ENCODE data around the gene ZNF48. TPM values are rescaled to one million over a fixed set of nuclear protein-coding genes. Genes with fewer than 3 reads are reported as not detected.
A peak's percentile ranks its signal among the peaks of the same experiment; 100 is the strongest.

Gene ZNF48
- total RNA-seq, 2 donors from 2014 or later, result 9.3 to 12.2 TPM

- peaks cover 51% of the 10 kb centered on the region for H3K4me1 ChIP-seq
- DNase-seq, result no peak
- H3K27ac ChIP-seq, result peak overlapping the region; percentile 76 to 86 (median 84)
Observed at GRCh38 chr16:30413112-30413806, 18.0 kb downstream of the ZNF48 start.

GRCh38 chr16:30414159-30414558 lies 18.9 kb downstream of the ZNF48 start:
- H3K4me1 ChIP-seq, result peaks cover 45% of the 10 kb centered on the region
- DNase-seq (peak; percentile 56 to 78 (median 72)), ATAC-seq (peak; percentile 24)
- H3K4me3 ChIP-seq, result no peak overlapping the region
- no peaks in the 10 kb centered on the region for H3K9me3 ChIP-seq
- no peak for TF ChIP-seq CTCF (IDR thresholded peaks at IDR 0.05)
- TF ChIP-seq POLR2A (IDR thresholded peaks at IDR 0.05), result no peak
- no peaks in the 10 kb centered on the region for H3K36me3 ChIP-seq (replicated peaks in 1 of 2; ENCODE audit: insufficient read depth in 1 of 2, low read depth in 2 of 2)
- H3K27ac ChIP-seq, result peak overlapping the region; percentile 76 to 86 (median 84)
- no peaks in the 10 kb centered on the region for H3K27me3 ChIP-seq
- 44 to 51% methylated on average over 5 of the region's 5 CpGs for WGBS, 2 donors
- intact Hi-C loops (cut with DNase I), result no loop called here

More at GRCh38 chr16:30413112-30413806, 18.0 kb downstream of the ZNF48 start:
- Histone ChIP-seq H3K36me3 (replicated peaks in 1 of 2; ENCODE audit: insufficient read depth in 1 of 2, low read depth in 2 of 2) (no peaks in the 10 kb centered on the region), H3K27me3 (no peaks in the 10 kb centered on the region), H3K4me3 (no peak overlapping the region), H3K9me3 (no peaks in the 10 kb centered on the region)
- no peak for TF ChIP-seq CTCF (IDR thresholded peaks at IDR 0.05)
- no peak for TF ChIP-seq POLR2A (IDR thresholded peaks at IDR 0.05)
- intact Hi-C loops (cut with DNase I), result no loop called here
- no peak for ATAC-seq
- 62 to 64% methylated on average over 6 of the region's 6 CpGs for WGBS, 2 donors

GRCh38 chr16:30416047-30416603 lies 20.9 kb downstream of the ZNF48 start:
- no peaks in the 10 kb centered on the region for H3K27me3 ChIP-seq
- no peaks in the 10 kb centered on the region for H3K9me3 ChIP-seq
- 81 to 86% methylated on average over 4 of the region's 4 CpGs for WGBS, 2 donors
- ATAC-seq (no peak), DNase-seq (no peak)
- H3K4me3 ChIP-seq, result no peak overlapping the region
- H3K27ac ChIP-seq, result no peak overlapping the region
- peaks cover 35% of the 10 kb centered on the region for H3K4me1 ChIP-seq
- no peak for TF ChIP-seq POLR2A (IDR thresholded peaks at IDR 0.05)
- TF ChIP-seq CTCF (IDR thresholded peaks at IDR 0.05), result no peak
- no peaks in the 10 kb centered on the region for H3K36me3 ChIP-seq (replicated peaks in 1 of 2; ENCODE audit: insufficient read depth in 1 of 2, low read depth in 2 of 2)
- intact Hi-C loops (cut with DNase I), result no loop called here

- ATAC-seq (no peak), DNase-seq (peak in 2 of 4 donors; percentile 17 to 29)
- peaks cover 35% of the 10 kb centered on the region for H3K4me1 ChIP-seq
- peak overlapping the region; percentile 77 to 93 (median 88) for H3K27ac ChIP-seq
- H3K36me3 ChIP-seq (replicated peaks in 1 of 2; ENCODE audit: insufficient read depth in 1 of 2, low read depth in 2 of 2), result no peaks in the 10 kb centered on the region
- intact Hi-C loops (cut with DNase I), result no loop called here
- 57 to 72% methylated on average over 16 to 18 of the region's 18 CpGs for WGBS, 2 donors
- H3K9me3 ChIP-seq, result no peaks in the 10 kb centered on the region
- H3K27me3 ChIP-seq, result no peaks in the 10 kb centered on the region
- TF ChIP-seq POLR2A (IDR thresholded peaks at IDR 0.05) (no peak), CTCF (IDR thresholded peaks at IDR 0.05) (no peak)
- peak overlapping the region; percentile 18 to 23 for H3K4me3 ChIP-seq
Observed at GRCh38 chr16:30416624-30417528, 21.7 kb downstream of the ZNF48 start.
